IPS-20b (cell line): ENCODE measurements around the gene RBKS.
A peak's percentile ranks its signal among the peaks of the same experiment; 100 is the strongest.

ENCODE experiments used
- H3K27ac ChIP-seq: one replicate; pipeline ENCODE4 v1.5.1; 2013; ENCODE audit warnings: low read length
- H3K27me3 ChIP-seq: 2 replicates; pipeline ENCODE4 v1.6.1; 2013; ENCODE audit warnings: mild to moderate bottlenecking, low read length, inconsistent platforms; ENCODE audit not compliant: insufficient read depth
- H3K36me3 ChIP-seq: 2 replicates; pipeline ENCODE4 v1.6.1; 2013; ENCODE audit warnings: low read depth, mild to moderate bottlenecking, inconsistent platforms, low read length, moderate library complexity; ENCODE audit not compliant: insufficient read depth
- H3K4me1 ChIP-seq: 2 replicates; pipeline ENCODE4 v1.6.1; 2013; ENCODE audit warnings: mild to moderate bottlenecking, control low read depth, inconsistent platforms, low read length, moderate library complexity; ENCODE audit not compliant: insufficient read depth
- H3K4me3 ChIP-seq: 2 replicates; pipeline ENCODE4 v1.5.1; 2013; ENCODE audit warnings: mild to moderate bottlenecking, low read length, inconsistent platforms
- H3K9ac ChIP-seq: 2 replicates; pipeline ENCODE4 v1.6.1; 2013; ENCODE audit warnings: low read depth, mild to moderate bottlenecking, inconsistent platforms, low read length, moderate library complexity
- H3K9me3 ChIP-seq: 2 replicates; pipeline ENCODE4 v1.6.1; 2013; ENCODE audit warnings: mild to moderate bottlenecking, low read depth, low read length, inconsistent platforms; ENCODE audit not compliant: insufficient read depth

RBKS gene

GRCh38 chr2:27736890-27737204 lies 153.3 kb downstream of the RBKS start:
- H3K9me3 ChIP-seq: no peaks in the 10 kb centered on the region
- no peak overlapping the region for H3K9ac ChIP-seq
- H3K36me3 ChIP-seq: no peaks in the 10 kb centered on the region
- H3K4me3 ChIP-seq: no peak overlapping the region
- H3K4me1 ChIP-seq: peaks cover 3% of the 10 kb centered on the region; the same call in 1 of the 2 replicates
- H3K27me3 ChIP-seq: no peaks in the 10 kb centered on the region
- H3K27ac ChIP-seq: no peak overlapping the region

- H3K4me3 ChIP-seq: peak overlapping the region; percentile 80; the same call in 1 of the 2 replicates
- H3K27ac ChIP-seq: no peak overlapping the region
- no peaks in the 10 kb centered on the region for H3K36me3 ChIP-seq
- peaks cover 3% of the 10 kb centered on the region; the same call in 1 of the 2 replicates for H3K4me1 ChIP-seq
- H3K27me3 ChIP-seq: no peaks in the 10 kb centered on the region
- no peaks in the 10 kb centered on the region for H3K9me3 ChIP-seq
- H3K9ac ChIP-seq: peak overlapping the region; percentile 82; the same call in 1 of the 2 replicates
Measured at GRCh38 chr2:27736031-27736889, 153.9 kb downstream of the RBKS start.

- Histone ChIP-seq H3K4me1 (peaks cover 3% of the 10 kb centered on the region; the same call in 1 of the 2 replicates), H3K4me3 (peak overlapping the region; percentile 80), H3K9ac (peak overlapping the region; percentile 82), H3K9me3 (no peaks in the 10 kb centered on the region), H3K36me3 (no peaks in the 10 kb centered on the region), H3K27ac (peak overlapping the region; percentile 82), H3K27me3 (no peaks in the 10 kb centered on the region)
Measured at GRCh38 chr2:27735263-27735904, 154.8 kb downstream of the RBKS start.

- Histone ChIP-seq H3K9ac (no peak overlapping the region), H3K27me3 (no peaks in the 10 kb centered on the region), H3K9me3 (no peaks in the 10 kb centered on the region), H3K36me3 (no peaks in the 10 kb centered on the region), H3K27ac (no peak overlapping the region), H3K4me1 (peaks cover 3% of the 10 kb centered on the region; the same call in 1 of the 2 replicates), H3K4me3 (no peak overlapping the region)
Measured at GRCh38 chr2:27734305-27734704, 155.9 kb downstream of the RBKS start.
